B cell (primary cell): ENCODE results near the gene SPHK2. TPM values are rescaled to one million over a fixed set of nuclear protein-coding genes. Genes with fewer than 3 reads are reported as not detected.

Experiments
- ATAC-seq: fragments of 200-7000 bp; cut with Tn5 transposase; one replicate; pipeline ENCODE4 v1.10.0; 2021; ENCODE audit warnings: low read depth, mild to moderate bottlenecking, moderate number of reproducible peaks, moderate library complexity
- CTCF ChIA-PET: fragments of 350-600 bp; sonication (Branson Sonifier 250); formaldehyde crosslinking; loops from one replicate; lab custom pipeline; 2021; ENCODE audit warnings: antibody characterized with exemption, inconsistent platforms; lab: Charles Lee
- POLR2A ChIA-PET: fragments of 350-600 bp; sonication (Branson Sonifier 250); formaldehyde crosslinking; loops from one replicate; lab custom pipeline; 2021; ENCODE audit warnings: antibody characterized with exemption; lab: Charles Lee
- DNase-seq: peaks from one replicate; pipeline ENCODE4 v3.0.0; 2013
- H2AFZ ChIP-seq: 2 replicates; pipeline ENCODE4 v1.6.1; 2012; ENCODE audit warnings: mild to moderate bottlenecking, low read depth, low read length; ENCODE audit not compliant: insufficient read depth, poor library complexity, severe bottlenecking
- H3K27ac ChIP-seq, 2 donors: 1 replicate in 1 of 2; 2 replicates in 1 of 2; pipeline ENCODE4 v1.5.1; 2012 to 2013; ENCODE audit warnings: low read length in 2 of 2, mild to moderate bottlenecking in 2 of 2, moderate library complexity in 1 of 2
- H3K27me3 ChIP-seq, 4 experiments: fragments of 200-600 bp in 1 of 4; sonication (generic) in 1 of 4; replicated peaks in 1 of 4; 1 replicate in 2 of 4; 2 replicates in 2 of 4; pipeline versions ENCODE4 v1.6.1 to v1.7.0; 2013 to 2016; ENCODE audit warnings: low read length in 3 of 4, mild to moderate bottlenecking in 2 of 4, mixed read lengths in 1 of 4, moderate library complexity in 1 of 4; ENCODE audit not compliant: insufficient read depth in 4 of 4, control insufficient read depth in 3 of 4; ENCODE audit errors: control extremely low read depth in 1 of 4
- H3K36me3 ChIP-seq, 2 experiments: replicated peaks in 1 of 2; 1 replicate in 1 of 2; 2 replicates in 1 of 2; pipeline versions ENCODE4 v1.6.1 to v1.7.1; 2013; ENCODE audit warnings: low read length in 1 of 2; ENCODE audit not compliant: insufficient read depth in 2 of 2, control insufficient read depth in 1 of 2; ENCODE audit errors: control extremely low read depth in 1 of 2, extremely low read depth in 1 of 2
- H3K4me1 ChIP-seq, 2 donors: fragments of 200-600 bp in 1 of 2; sonication (generic) in 1 of 2; 1 replicate in 1 of 2; 2 replicates in 1 of 2; pipeline versions ENCODE4 v1.5.1 to v1.6.1; 2013 to 2017; ENCODE audit warnings: low read length in 2 of 2; ENCODE audit not compliant: control insufficient read depth in 2 of 2, insufficient read depth in 2 of 2
- H3K4me2 ChIP-seq: replicated peaks from 2 replicates; pipeline ENCODE3; 2012; ENCODE audit warnings: mild to moderate bottlenecking, low read depth, low read length; ENCODE audit not compliant: poor library complexity, severe bottlenecking
- H3K4me3 ChIP-seq, 5 experiments: fragments of 200-600 bp in 1 of 5; sonication (generic) in 1 of 5; 1 replicate in 3 of 5; 2 replicates in 2 of 5; pipeline versions ENCODE4 v1.5.1 to v1.7.0; 2011 to 2016; ENCODE audit warnings: low read length in 4 of 5, mild to moderate bottlenecking in 4 of 5, low read depth in 2 of 5, control low read depth in 1 of 5, moderate library complexity in 1 of 5; ENCODE audit not compliant: insufficient read depth in 1 of 5; ENCODE audit errors: control extremely low read depth in 1 of 5, extremely low read depth in 1 of 5
- H3K79me2 ChIP-seq: fragments of 200-600 bp; sonication (generic); one replicate; pipeline ENCODE4 v1.6.0; 2016; ENCODE audit warnings: low read length; ENCODE audit not compliant: control insufficient read depth, insufficient read depth
- H3K9ac ChIP-seq: fragments of 200-600 bp; sonication (generic); 2 replicates; pipeline ENCODE4 v1.6.1; 2017; ENCODE audit warnings: mild to moderate bottlenecking, low read length, moderate library complexity
- H3K9me3 ChIP-seq, 3 donors: one replicate each; pipeline versions ENCODE4 v1.6.1 to v1.7.1; 2013; ENCODE audit warnings: low read length in 2 of 3; ENCODE audit not compliant: control insufficient read depth in 2 of 3, insufficient read depth in 1 of 3; ENCODE audit errors: control extremely low read depth in 1 of 3
- H4K20me1 ChIP-seq: 2 replicates; pipeline ENCODE4 v1.6.0; 2012; ENCODE audit warnings: mild to moderate bottlenecking, low read length; ENCODE audit not compliant: insufficient read depth, control insufficient read depth, poor library complexity, severe bottlenecking
- H3K27ac Mint-ChIP-seq: one replicate; pipeline ENCODE4 v1.8.0; 2021; ENCODE audit warnings: mixed read lengths
- H3K27me3 Mint-ChIP-seq: one replicate; pipeline ENCODE4 v1.8.0; 2021; ENCODE audit warnings: mixed read lengths
- H3K4me1 Mint-ChIP-seq: one replicate; pipeline ENCODE4 v1.8.0; 2021; ENCODE audit warnings: mixed read lengths
- H3K4me3 Mint-ChIP-seq: one replicate; pipeline ENCODE4 v1.8.0; 2021; ENCODE audit warnings: mixed read lengths
- H3K9me3 Mint-ChIP-seq: one replicate; pipeline ENCODE4 v1.8.0; 2022; ENCODE audit warnings: mixed read lengths; ENCODE audit not compliant: insufficient read depth
- CTCF ChIP-seq: fragments of 200-600 bp; IDR thresholded peaks from one replicate; pipeline ENCODE4 v1.8.0; 2022; ENCODE audit warnings: antibody characterized with exemption, mild to moderate bottlenecking
- EZH2 ChIP-seq: IDR thresholded peaks from 2 replicates; pipeline ENCODE4 v1.6.1; 2012; ENCODE audit warnings: borderline replicate concordance, low read depth, mild to moderate bottlenecking, moderate library complexity, low read length; ENCODE audit not compliant: insufficient read depth, poor library complexity, severe bottlenecking
- WGBS: methylation state at CpG from one replicate; pipeline ENCODE4 v1.1.5; 2013; ENCODE audit warnings: missing lambda C conversion rate; ENCODE audit not compliant: insufficient coverage; 5-methylcytosine and 5-hydroxymethylcytosine counted together
- intact Hi-C: fragments of 100-400 bp; cut with micrococcal nuclease; formaldehyde crosslinking; loops from one replicate; pipeline ENCODE4 v1.10.0; 2022
- polyA plus RNA-seq: library from polyadenylated mRNA; depleted of rRNA; stranded (reverse); fragments of >200 nt; gene quantifications from 2 replicates; pipeline ENCODE4 v1.2.3, GENCODE V29; 2012
- total RNA-seq, 2 donors: library from RNA; stranded (reverse); fragments of 120-200 nt in 1 of 2; gene quantifications; 1 replicate in 1 of 2; 2 replicates in 1 of 2; pipeline versions ENCODE4 v1.2.3 to v1.2.4, GENCODE V29; 2013 to 2022

SPHK2 gene
- total and polyA plus RNA-seq, 2 donors (not counting 1 experiment from before 2014, with no cell fraction given): 17.0 to 47.3 TPM

- no peak for DNase-seq
- CTCF ChIA-PET: interaction anchor here (0.8 to 1.7 kb wide), 2 partner anchors 14 to 19 kb away, joined by 3 to 8 read pairs; no protein-coding TSS in a partner anchor
- Histone ChIP-seq H3K4me1 (no peaks in the 10 kb centered on the region), H2AFZ (no peak overlapping the region), H3K9me3 (no peaks in the 10 kb centered on the region), H4K20me1 (no peaks in the 10 kb centered on the region), H3K4me2 (no peak overlapping the region), H3K9ac (no peak overlapping the region), H3K4me3 (no peak overlapping the region), H3K79me2 (no peaks in the 10 kb centered on the region), H3K36me3 (no peaks in the 10 kb centered on the region), H3K27ac (no peak overlapping the region), H3K27me3 (peaks cover 0 to 3% (median 0%) of the 10 kb centered on the region in 4 experiments)
- Mint-ChIP-seq H3K27ac (no peak overlapping the region), H3K4me3 (no peak overlapping the region), H3K27me3 (peaks cover 4% of the 10 kb centered on the region), H3K9me3 (no peaks in the 10 kb centered on the region), H3K4me1 (no peaks in the 10 kb centered on the region)
- no peak for ATAC-seq
- POLR2A ChIA-PET: no interaction called here
- intact Hi-C loops: no loop called here
- TF ChIP-seq CTCF (no peak), EZH2 (no peak)
- 82% methylated on average over 7 of the region's 9 CpGs for WGBS
Measured at GRCh38 chr19:48603001-48603400, 16.3 kb upstream of the SPHK2 start.

GRCh38 chr19:48603449-48603848, 15.9 kb upstream of the SPHK2 start:
- WGBS: 96% methylated on average over 39 of the region's 39 CpGs
- DNase-seq (no peak), ATAC-seq (no peak)
- intact Hi-C loops: no loop called here
- H3K36me3 ChIP-seq: no peaks in the 10 kb centered on the region
- no peaks in the 10 kb centered on the region for H3K4me1 Mint-ChIP-seq
- H3K27me3 ChIP-seq: peaks cover 0 to 3% (median 0%) of the 10 kb centered on the region in 4 experiments
- ChIA-PET CTCF (no interaction called here), POLR2A (no interaction called here)
- peaks cover 4% of the 10 kb centered on the region for H3K27me3 Mint-ChIP-seq
- no peaks in the 10 kb centered on the region for H3K79me2 ChIP-seq
- no peak for TF ChIP-seq CTCF
- no peak for TF ChIP-seq EZH2
- no peak overlapping the region for H3K4me3 Mint-ChIP-seq
- no peak overlapping the region for H3K27ac Mint-ChIP-seq
- H3K4me1 ChIP-seq: peaks cover 0 to under 1% of the 10 kb centered on the region in 2 donors
- no peaks in the 10 kb centered on the region for H3K9me3 ChIP-seq
- H3K4me3 ChIP-seq: no peak overlapping the region
- no peaks in the 10 kb centered on the region for H3K9me3 Mint-ChIP-seq
- H4K20me1 ChIP-seq: no peaks in the 10 kb centered on the region
- H2AFZ ChIP-seq: no peak overlapping the region
- H3K9ac ChIP-seq: no peak overlapping the region
- no peak overlapping the region for H3K27ac ChIP-seq
- no peak overlapping the region for H3K4me2 ChIP-seq
